Upper lobe of left lung (tissue), 4 donors: ENCODE measurements around the gene SH2D6.

Experiments
- CTCF ChIP-seq, 6 experiments: fragments of 450-650 bp in 4 of 6; fragments of 200-600 bp in 2 of 6; sonication (generic) in 2 of 6; IDR thresholded peaks; one replicate each; pipeline ENCODE4 v1.5.1; 2016 to 2019; ENCODE audit warnings: antibody characterized with exemption in 6 of 6
- EP300 ChIP-seq, 4 donors: sonication (generic); formaldehyde crosslinking; IDR thresholded peaks; one replicate each; pipeline ENCODE4 v1.5.1; 2017; ENCODE audit warnings: antibody characterized with exemption in 4 of 4, control low read depth in 2 of 4
- POLR2AphosphoS5 ChIP-seq, 2 donors: sonication (generic); formaldehyde crosslinking; IDR thresholded peaks; one replicate each; pipeline ENCODE4 v1.5.1; 2017; ENCODE audit warnings: antibody characterized with exemption in 2 of 2

DNA sequence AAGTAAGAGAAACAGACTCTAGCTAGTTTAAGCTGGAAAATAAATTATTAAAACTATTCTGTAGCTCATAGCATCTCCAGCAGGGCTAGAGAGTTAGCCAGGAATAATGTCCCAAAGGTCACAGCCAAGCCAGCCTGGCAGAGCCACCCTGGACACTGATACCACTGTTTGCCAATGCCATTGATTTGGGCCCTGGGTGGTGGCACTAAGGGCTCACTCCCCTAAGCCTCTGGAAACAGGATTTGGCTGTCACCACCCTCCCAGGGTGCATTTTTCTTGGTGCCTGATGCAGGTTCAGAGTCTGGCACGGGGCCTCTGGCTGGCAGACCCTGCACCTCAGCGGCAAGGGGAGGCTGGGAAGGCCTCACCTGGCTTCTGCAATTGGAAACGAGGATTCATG lies 7.1 kb downstream of the SH2D6 start:
- no peak for TF ChIP-seq EP300 (IDR thresholded peaks at IDR 0.05)
- TF ChIP-seq CTCF (IDR thresholded peaks at IDR 0.05), result no peak
- no peak for TF ChIP-seq POLR2AphosphoS5 (IDR thresholded peaks at IDR 0.05)
